Superior temporal gyrus (tissue), 1 donor: Measurements from ENCODE around the gene TMEFF2.

ENCODE experiments used
- DNase-seq: peaks from one replicate; pipeline ENCODE4 v3.0.0-alpha.2; 2016; ENCODE audit errors: extremely low spot score

Gene TMEFF2

GRCh38 chr2:192194866-192195547 lies at the start of gene TMEFF2:
Gene TMEFF2, minus strand, starts transcription at chr2:192194933. Its CDS starts 409 bp downstream, at chr2:192194524.
- DNase-seq: peak; percentile 98

- no peak for DNase-seq
Measured at GRCh38 chr2:192243488-192243887, 48.8 kb upstream of the TMEFF2 start.

- DNase-seq: no peak
Measured at GRCh38 chr2:192236136-192236535, 41.4 kb upstream of the TMEFF2 start.

- DNase-seq: no peak
Measured at GRCh38 chr2:192230889-192231453, 36.2 kb upstream of the TMEFF2 start.

- no peak for DNase-seq
Measured at GRCh38 chr2:192228685-192229084, 34.0 kb upstream of the TMEFF2 start.

GRCh38 chr2:192218970-192219369 lies 24.2 kb upstream of the TMEFF2 start:
- DNase-seq: no peak

- DNase-seq: no peak
Measured at GRCh38 chr2:192218377-192218776, 23.6 kb upstream of the TMEFF2 start.

- peak; percentile 76 for DNase-seq
Measured at GRCh38 chr2:192216336-192216735, 21.6 kb upstream of the TMEFF2 start.

- DNase-seq: peak; percentile 76
Measured at GRCh38 chr2:192215096-192215877, 20.6 kb upstream of the TMEFF2 start.

- DNase-seq: no peak
Measured at GRCh38 chr2:192208848-192209247, 14.1 kb upstream of the TMEFF2 start.

- no peak for DNase-seq
Measured at GRCh38 chr2:192206399-192206798, 11.7 kb upstream of the TMEFF2 start.

- no peak for DNase-seq
Measured at GRCh38 chr2:192203876-192204275, 9.1 kb upstream of the TMEFF2 start.

GRCh38 chr2:192202373-192202772 lies 7.6 kb upstream of the TMEFF2 start:
- no peak for DNase-seq

- DNase-seq: peak; percentile 62
Measured at GRCh38 chr2:192201116-192201515, 6.4 kb upstream of the TMEFF2 start.

- DNase-seq: peak; percentile 93
Measured at GRCh38 chr2:192197357-192197756, 2.6 kb upstream of the TMEFF2 start.

- DNase-seq: peak; percentile 76
Measured at GRCh38 chr2:192196421-192197194, 1.9 kb upstream of the TMEFF2 start.

- DNase-seq: peak; percentile 79
Measured at GRCh38 chr2:192195548-192196418, 1.1 kb upstream of the TMEFF2 start.

GRCh38 chr2:192194265-192194865 lies 368 bp downstream of the TMEFF2 start:
- peak; percentile 62 for DNase-seq

GRCh38 chr2:192190474-192190873 lies 4.3 kb downstream of the TMEFF2 start:
- DNase-seq: peak; percentile 71

GRCh38 chr2:192186806-192187205 lies 7.9 kb downstream of the TMEFF2 start:
- DNase-seq: no peak

GRCh38 chr2:192184349-192184748 lies 10.4 kb downstream of the TMEFF2 start:
- peak; percentile 76 for DNase-seq
